Ishikawa (cell line): ENCODE data around the gene OPRL1.

Experiments
- CREB1 ChIP-seq: IDR thresholded peaks from 2 replicates; pipeline ENCODE4 v1.6.1; 2012; ENCODE audit warnings: low read depth
- EGR1 ChIP-seq: IDR thresholded peaks from 2 replicates; pipeline ENCODE4 v1.6.1; 2012
- EP300 ChIP-seq: IDR thresholded peaks from 2 replicates; pipeline ENCODE4 v1.6.1; 2012; ENCODE audit warnings: borderline replicate concordance
- FOXM1 ChIP-seq: IDR thresholded peaks from 2 replicates; pipeline ENCODE4 v1.6.1; 2012; ENCODE audit warnings: low read depth, borderline replicate concordance
- NFIC ChIP-seq: IDR thresholded peaks from 2 replicates; pipeline ENCODE4 v1.6.1; 2012
- RAD21 ChIP-seq: IDR thresholded peaks from 2 replicates; pipeline ENCODE4 v1.6.1; 2012; ENCODE audit warnings: low read depth
- REST ChIP-seq: IDR thresholded peaks from 2 replicates; pipeline ENCODE4 v1.6.1; 2012; ENCODE audit warnings: low read depth, mild to moderate bottlenecking
- TAF1 ChIP-seq: IDR thresholded peaks from 2 replicates; pipeline ENCODE4 v1.6.1; 2012; ENCODE audit warnings: low read depth, mild to moderate bottlenecking
- TCF12 ChIP-seq: IDR thresholded peaks from 2 replicates; pipeline ENCODE4 v1.6.1; 2012; ENCODE audit warnings: low read depth
- TEAD4 ChIP-seq: IDR thresholded peaks from 2 replicates; pipeline ENCODE4 v1.6.1; 2012
- YY1 ChIP-seq: IDR thresholded peaks from 2 replicates; pipeline ENCODE4 v1.6.1; 2012; ENCODE audit warnings: low read depth
- TF ChIP-seq, protein P1 (sequence below): IDR thresholded peaks from 2 replicates; pipeline ENCODE4 v1.6.1; 2012
- TF ChIP-seq, protein P2 (sequence below): IDR thresholded peaks from 2 replicates; pipeline ENCODE4 v1.6.1; 2012

Gene OPRL1

DNA sequence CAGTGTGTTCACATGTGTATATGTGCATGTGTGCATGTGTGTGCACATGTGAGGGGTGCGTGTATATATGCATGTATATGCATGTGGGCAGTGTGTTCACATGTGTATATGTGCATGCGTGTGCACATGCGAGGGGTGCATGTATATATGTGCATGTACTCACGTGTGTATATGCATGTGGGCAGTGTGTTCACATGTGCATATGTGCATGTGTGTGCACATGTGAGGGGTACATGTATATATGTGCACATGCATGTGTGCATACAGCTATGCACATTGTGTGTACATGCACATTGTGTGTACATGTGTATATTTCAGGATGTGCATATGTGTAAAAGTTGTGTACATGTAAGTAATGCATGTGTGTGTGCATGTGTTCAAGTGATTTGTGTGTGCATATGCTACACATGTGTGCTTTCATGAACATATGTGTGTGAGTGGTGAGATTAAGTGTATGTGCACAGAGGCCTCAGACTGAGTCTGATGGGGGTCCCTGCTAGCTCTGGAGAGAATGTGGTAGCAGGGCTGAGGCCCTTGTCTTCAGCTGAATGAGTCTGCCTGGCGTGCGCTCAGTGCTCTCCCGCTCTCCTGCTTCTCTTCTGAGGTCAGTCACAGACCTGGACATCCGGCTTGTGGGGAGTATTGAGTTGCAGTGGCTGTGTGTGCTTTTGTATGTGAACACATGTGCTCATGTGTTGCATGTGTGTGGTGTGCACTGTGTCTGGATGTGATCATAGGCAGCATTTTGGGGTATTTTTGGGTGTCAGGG lies 64.4 kb downstream of the OPRL1 start:
- TF ChIP-seq FOXM1: no peak
- no peak for TF ChIP-seq EP300
- no peak for TF ChIP-seq TAF1
- no peak for TF ChIP-seq REST

DNA sequence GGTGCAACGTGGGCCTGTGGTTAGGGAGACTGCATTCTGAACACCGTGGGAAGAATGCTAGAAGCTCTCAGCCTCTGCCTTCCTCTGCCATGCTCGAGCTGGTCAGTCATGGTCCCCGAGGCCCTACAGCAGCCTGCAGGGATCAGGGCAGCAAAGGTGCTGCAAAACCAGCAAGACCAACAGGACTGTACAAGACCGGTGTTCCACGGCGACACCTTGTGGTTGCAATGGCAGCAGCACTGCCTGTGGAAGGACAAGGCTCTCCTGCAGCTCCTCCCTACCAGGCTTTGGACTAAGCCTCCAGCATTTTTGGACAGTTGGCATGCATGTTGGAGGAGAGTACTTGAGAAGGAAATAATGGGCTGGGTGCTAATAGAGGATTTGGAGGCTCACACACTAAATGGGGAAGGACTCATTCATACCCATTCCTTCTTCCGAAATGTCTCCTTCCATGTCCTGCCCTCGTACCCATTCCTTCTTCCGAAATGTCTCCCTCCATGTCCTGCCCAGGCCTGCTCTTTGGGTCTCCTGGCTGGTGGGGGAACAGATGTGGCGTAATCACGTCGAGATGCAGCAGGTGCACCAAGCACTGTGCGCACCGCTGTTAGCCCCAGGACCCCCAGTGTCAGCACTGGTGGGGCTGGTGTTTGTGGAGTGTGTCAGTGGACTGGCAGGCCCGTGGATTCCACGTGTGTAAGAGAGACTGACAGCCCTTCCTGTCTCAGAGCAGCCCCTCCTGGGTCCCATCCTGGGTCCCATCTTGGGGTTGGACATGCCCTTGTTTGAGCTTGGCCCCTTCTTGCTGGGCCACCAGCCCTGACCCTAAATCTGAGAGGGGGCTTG lies 65.8 kb downstream of the OPRL1 start:
- TF ChIP-seq NFIC (no peak), RAD21 (peak; percentile 16; the same call in 1 of the 2 replicates), TEAD4 (no peak), TCF12 (no peak)
- TF ChIP-seq, protein P1, sequence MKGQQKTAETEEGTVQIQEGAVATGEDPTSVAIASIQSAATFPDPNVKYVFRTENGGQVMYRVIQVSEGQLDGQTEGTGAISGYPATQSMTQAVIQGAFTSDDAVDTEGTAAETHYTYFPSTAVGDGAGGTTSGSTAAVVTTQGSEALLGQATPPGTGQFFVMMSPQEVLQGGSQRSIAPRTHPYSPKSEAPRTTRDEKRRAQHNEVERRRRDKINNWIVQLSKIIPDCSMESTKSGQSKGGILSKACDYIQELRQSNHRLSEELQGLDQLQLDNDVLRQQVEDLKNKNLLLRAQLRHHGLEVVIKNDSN: 0 out of 2 replicates have a peak, but pooled peaks have one; percentile 14

GRCh38 chr20:64146301-64146935 lies 66.5 kb downstream of the OPRL1 start:
- TF ChIP-seq, protein P1: no peak
- no peak for TF ChIP-seq FOXM1
- no peak for TF ChIP-seq YY1
- no peak for TF ChIP-seq REST
- no peak for TF ChIP-seq TCF12
- no peak for TF ChIP-seq TEAD4
- TF ChIP-seq RAD21: no peak
- no peak for TF ChIP-seq CREB1
- TF ChIP-seq EGR1: no peak
- TF ChIP-seq, protein P2, sequence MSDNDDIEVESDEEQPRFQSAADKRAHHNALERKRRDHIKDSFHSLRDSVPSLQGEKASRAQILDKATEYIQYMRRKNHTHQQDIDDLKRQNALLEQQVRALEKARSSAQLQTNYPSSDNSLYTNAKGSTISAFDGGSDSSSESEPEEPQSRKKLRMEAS: no peak
- no peak for TF ChIP-seq NFIC

GRCh38 chr20:64146936-64147477 lies 67.1 kb downstream of the OPRL1 start:
- TF ChIP-seq RAD21 (no peak), FOXM1 (no peak), YY1 (no peak)

- no peak for TF ChIP-seq TAF1
- TF ChIP-seq, protein P2: no peak
- TF ChIP-seq, protein P1: no peak
- TF ChIP-seq EGR1: no peak
- no peak for TF ChIP-seq RAD21
- no peak for TF ChIP-seq REST
- no peak for TF ChIP-seq YY1
Observed at GRCh38 chr20:64148581-64148980, 68.7 kb downstream of the OPRL1 start.
